ENCODE measurements around the gene ADCY2. TPM values are rescaled to one million over a fixed set of nuclear protein-coding genes. Genes with fewer than 3 reads are reported as not detected.

ADCY2 gene
- total RNA-seq, 1 experiment from 2014 or later = not detected

DNA sequence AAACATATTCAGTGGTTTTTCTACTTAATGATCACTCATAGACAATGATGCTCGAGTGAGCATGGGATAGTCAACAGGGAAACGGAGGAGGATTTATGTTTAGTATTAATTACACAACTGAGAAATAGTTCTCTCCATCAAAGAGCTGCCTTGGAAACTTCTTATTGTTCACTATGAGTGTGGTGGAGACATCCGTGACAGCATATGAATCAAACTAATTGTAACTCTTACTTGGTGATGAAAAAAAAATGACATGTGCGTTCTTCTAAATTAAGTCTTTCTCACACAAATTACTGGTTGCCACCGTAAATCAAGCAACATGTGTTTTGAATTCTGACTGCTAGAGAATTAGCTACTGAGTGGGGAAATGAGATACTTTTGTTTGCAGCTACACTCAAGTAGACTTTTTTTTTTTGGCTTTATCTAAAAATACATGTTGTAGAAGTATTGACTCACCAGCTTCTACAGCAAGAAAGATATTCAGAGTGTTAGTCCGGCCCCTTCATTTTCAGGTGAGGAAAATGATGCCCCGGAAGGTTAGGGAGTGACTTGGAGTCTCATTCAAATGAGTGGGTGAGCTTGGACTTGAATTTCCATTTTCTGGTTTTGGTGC is 275.5 kb downstream of the ADCY2 start:
- no peaks in the 10 kb centered on the region for H3K27me3 ChIP-seq (ENCODE audit: low read length)
- no peak overlapping the region for H3K9ac ChIP-seq (ENCODE audit: low read length)
- H3K9me2 ChIP-seq (replicated peaks; ENCODE audit: insufficient read depth, low read length) = no peaks in the 10 kb centered on the region
- no peaks in the 10 kb centered on the region for H4K20me1 ChIP-seq (ENCODE audit: insufficient read depth, low read depth, low read length)
- no peaks in the 10 kb centered on the region for H3K4me1 ChIP-seq (ENCODE audit: low read length)
- DNase-seq = no peak
- no peaks in the 10 kb centered on the region for H3K36me3 ChIP-seq (ENCODE audit: insufficient read depth, low read length)
- H3K9me3 ChIP-seq (ENCODE audit: low read length) = no peaks in the 10 kb centered on the region
- H3K4me3 ChIP-seq (ENCODE audit: low read length) = no peak overlapping the region
- H3K4me2 ChIP-seq (ENCODE audit: low read depth, low read length, poor library complexity, severe bottlenecking) = no peak overlapping the region
- no peaks in the 10 kb centered on the region for H3K79me2 ChIP-seq (ENCODE audit: low read length)
- H3K27ac ChIP-seq (ENCODE audit: low read length) = no peak overlapping the region
- H2AFZ ChIP-seq (ENCODE audit: low read length) = no peak overlapping the region

DNA sequence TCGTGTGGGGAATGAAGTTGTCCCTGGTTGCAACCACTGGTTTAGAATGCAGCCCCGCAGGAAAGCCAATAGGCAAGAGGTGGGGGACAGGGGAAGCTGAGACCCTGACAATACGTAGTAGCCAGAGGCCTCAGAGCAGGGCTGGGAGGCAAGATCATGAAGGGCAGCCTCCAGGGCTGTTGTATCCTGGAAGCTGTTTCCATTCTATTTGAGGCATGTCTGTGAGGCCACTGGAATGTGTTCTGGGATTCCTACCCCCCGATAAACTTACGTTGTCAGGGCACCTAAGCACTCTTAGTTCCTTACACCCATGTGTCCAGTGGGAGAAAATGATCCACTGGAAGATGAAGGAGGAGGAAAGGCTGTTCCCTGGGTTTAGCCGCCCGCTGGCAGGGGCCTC is 277.7 kb downstream of the ADCY2 start:
- H3K4me2 ChIP-seq (ENCODE audit: low read depth, low read length, poor library complexity, severe bottlenecking) = no peak overlapping the region
- H3K9ac ChIP-seq (ENCODE audit: low read length) = no peak overlapping the region
- H3K79me2 ChIP-seq (ENCODE audit: low read length) = no peaks in the 10 kb centered on the region
- no peak overlapping the region for H3K27ac ChIP-seq (ENCODE audit: low read length)
- DNase-seq = no peak
- H3K4me3 ChIP-seq (ENCODE audit: low read length) = no peak overlapping the region
- H2AFZ ChIP-seq (ENCODE audit: low read length) = no peak overlapping the region
- no peaks in the 10 kb centered on the region for H3K9me3 ChIP-seq (ENCODE audit: low read length)
- no peaks in the 10 kb centered on the region for H3K9me2 ChIP-seq (replicated peaks; ENCODE audit: insufficient read depth, low read length)
- H3K4me1 ChIP-seq (ENCODE audit: low read length) = no peaks in the 10 kb centered on the region
- H4K20me1 ChIP-seq (ENCODE audit: insufficient read depth, low read depth, low read length) = no peaks in the 10 kb centered on the region
- H3K27me3 ChIP-seq (ENCODE audit: low read length) = no peaks in the 10 kb centered on the region
- no peaks in the 10 kb centered on the region for H3K36me3 ChIP-seq (ENCODE audit: insufficient read depth, low read length)

DNA sequence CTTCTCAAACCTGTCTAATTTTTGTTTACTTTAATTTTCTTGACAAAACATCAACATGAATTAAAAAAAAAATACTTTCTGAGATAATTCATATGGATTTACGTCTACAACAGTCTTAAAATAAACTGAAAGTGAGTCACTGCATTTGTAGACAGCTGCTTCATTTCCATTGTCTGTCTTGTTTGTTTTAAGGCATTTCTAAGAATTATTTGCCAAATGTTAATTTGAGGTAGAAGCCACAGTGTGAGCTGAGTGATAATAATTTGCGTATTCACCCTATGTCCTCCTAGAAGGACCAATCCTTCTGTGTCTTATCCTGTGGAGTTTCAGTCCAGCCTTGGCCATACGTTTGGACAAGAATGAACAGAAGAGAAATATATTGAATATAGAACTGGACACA is 280.5 kb downstream of the ADCY2 start:
- no peaks in the 10 kb centered on the region for H3K27me3 ChIP-seq (ENCODE audit: low read length)
- no peak overlapping the region for H3K27ac ChIP-seq (ENCODE audit: low read length)
- H3K9me2 ChIP-seq (replicated peaks; ENCODE audit: insufficient read depth, low read length) = no peaks in the 10 kb centered on the region
- H2AFZ ChIP-seq (ENCODE audit: low read length) = no peak overlapping the region
- no peaks in the 10 kb centered on the region for H3K79me2 ChIP-seq (ENCODE audit: low read length)
- no peak for DNase-seq
- H3K4me2 ChIP-seq (ENCODE audit: low read depth, low read length, poor library complexity, severe bottlenecking) = no peak overlapping the region
- no peaks in the 10 kb centered on the region for H3K4me1 ChIP-seq (ENCODE audit: low read length)
- no peak overlapping the region for H3K9ac ChIP-seq (ENCODE audit: low read length)
- H3K4me3 ChIP-seq (ENCODE audit: low read length) = no peak overlapping the region
- no peaks in the 10 kb centered on the region for H4K20me1 ChIP-seq (ENCODE audit: insufficient read depth, low read depth, low read length)
- H3K9me3 ChIP-seq (ENCODE audit: low read length) = no peaks in the 10 kb centered on the region
- no peaks in the 10 kb centered on the region for H3K36me3 ChIP-seq (ENCODE audit: insufficient read depth, low read length)

DNA sequence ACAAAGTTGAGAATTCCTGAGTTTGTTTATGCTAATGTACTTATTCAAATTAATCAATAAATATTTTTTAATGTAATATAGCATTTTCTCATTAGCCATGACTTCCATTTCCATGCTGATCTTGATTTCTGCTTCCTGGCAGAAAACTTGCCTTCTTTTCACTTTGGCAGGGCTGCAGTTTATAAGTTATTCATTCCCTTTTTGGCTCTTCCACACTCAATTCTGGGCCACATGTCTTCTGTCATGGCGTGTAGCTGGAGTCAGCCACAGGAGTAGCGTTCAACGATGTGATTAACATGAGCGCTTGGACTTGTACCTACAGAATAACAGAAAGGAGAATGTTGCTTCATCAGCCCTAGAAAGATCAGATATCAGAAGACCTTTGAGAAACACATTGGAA is 282.1 kb downstream of the ADCY2 start:
- no peaks in the 10 kb centered on the region for H4K20me1 ChIP-seq (ENCODE audit: insufficient read depth, low read depth, low read length)
- no peak overlapping the region for H3K4me3 ChIP-seq (ENCODE audit: low read length)
- no peaks in the 10 kb centered on the region for H3K36me3 ChIP-seq (ENCODE audit: insufficient read depth, low read length)
- H3K4me1 ChIP-seq (ENCODE audit: low read length) = no peaks in the 10 kb centered on the region
- H2AFZ ChIP-seq (ENCODE audit: low read length) = no peak overlapping the region
- H3K27me3 ChIP-seq (ENCODE audit: low read length) = no peaks in the 10 kb centered on the region
- no peaks in the 10 kb centered on the region for H3K79me2 ChIP-seq (ENCODE audit: low read length)
- H3K4me2 ChIP-seq (ENCODE audit: low read depth, low read length, poor library complexity, severe bottlenecking) = no peak overlapping the region
- no peak overlapping the region for H3K9ac ChIP-seq (ENCODE audit: low read length)
- H3K9me3 ChIP-seq (ENCODE audit: low read length) = no peaks in the 10 kb centered on the region
- DNase-seq = no peak
- no peak overlapping the region for H3K27ac ChIP-seq (ENCODE audit: low read length)
- no peaks in the 10 kb centered on the region for H3K9me2 ChIP-seq (replicated peaks; ENCODE audit: insufficient read depth, low read length)

DNA sequence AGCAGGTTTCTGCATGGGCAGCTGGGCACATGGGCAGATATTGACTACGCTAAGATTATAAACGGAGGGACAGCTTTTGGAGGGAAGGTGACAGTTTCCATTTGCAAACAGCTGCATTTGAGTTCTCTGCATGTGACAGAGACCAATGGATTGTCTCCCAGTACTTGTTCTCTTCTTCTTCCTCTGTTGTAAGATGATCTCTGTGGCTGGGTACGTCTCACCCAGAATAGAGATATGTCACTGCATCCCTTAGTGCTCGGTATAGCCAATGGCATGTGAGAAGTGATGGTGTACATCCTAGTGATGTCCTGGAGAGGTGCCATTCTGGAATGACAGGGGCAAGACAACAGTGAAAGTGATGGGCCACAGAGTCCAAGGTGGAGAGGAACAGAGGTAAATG is 283.7 kb downstream of the ADCY2 start:
- Histone ChIP-seq H2AFZ (ENCODE audit: low read length) (no peak overlapping the region), H3K79me2 (ENCODE audit: low read length) (no peaks in the 10 kb centered on the region), H3K4me2 (ENCODE audit: low read depth, low read length, poor library complexity, severe bottlenecking) (no peak overlapping the region), H3K36me3 (ENCODE audit: insufficient read depth, low read length) (no peaks in the 10 kb centered on the region), H3K9ac (ENCODE audit: low read length) (no peak overlapping the region), H3K27me3 (ENCODE audit: low read length) (no peaks in the 10 kb centered on the region), H3K4me1 (ENCODE audit: low read length) (no peaks in the 10 kb centered on the region), H3K9me3 (ENCODE audit: low read length) (no peaks in the 10 kb centered on the region), H3K4me3 (ENCODE audit: low read length) (no peak overlapping the region), H3K9me2 (replicated peaks; ENCODE audit: insufficient read depth, low read length) (no peaks in the 10 kb centered on the region), H4K20me1 (ENCODE audit: insufficient read depth, low read depth, low read length) (no peaks in the 10 kb centered on the region), H3K27ac (ENCODE audit: low read length) (no peak overlapping the region)
- DNase-seq = no peak

DNA sequence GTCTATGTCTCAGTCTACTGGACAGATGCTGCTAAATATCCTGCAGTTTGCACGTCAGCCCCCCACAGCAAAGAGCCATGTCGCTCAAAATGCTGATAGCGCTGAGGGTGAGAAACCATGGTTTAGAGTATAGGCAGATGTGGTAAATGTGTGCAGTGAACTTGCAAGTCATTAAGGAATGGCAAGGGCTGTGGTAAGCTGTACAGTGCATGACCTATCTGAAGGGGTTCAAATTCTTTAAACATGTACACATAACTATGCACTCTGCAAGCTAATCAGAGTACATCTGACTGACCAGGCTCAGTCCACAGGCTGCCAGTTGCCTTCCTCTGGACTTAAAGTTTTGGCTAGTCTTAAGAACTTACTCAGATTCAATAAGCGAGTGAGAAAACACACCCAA is 284.3 kb downstream of the ADCY2 start:
- Histone ChIP-seq H2AFZ (ENCODE audit: low read length) (no peak overlapping the region), H3K36me3 (ENCODE audit: insufficient read depth, low read length) (no peaks in the 10 kb centered on the region), H4K20me1 (ENCODE audit: insufficient read depth, low read depth, low read length) (no peaks in the 10 kb centered on the region), H3K79me2 (ENCODE audit: low read length) (no peaks in the 10 kb centered on the region), H3K27me3 (ENCODE audit: low read length) (no peaks in the 10 kb centered on the region), H3K27ac (ENCODE audit: low read length) (no peak overlapping the region), H3K9me3 (ENCODE audit: low read length) (no peaks in the 10 kb centered on the region), H3K9ac (ENCODE audit: low read length) (no peak overlapping the region), H3K9me2 (replicated peaks; ENCODE audit: insufficient read depth, low read length) (no peaks in the 10 kb centered on the region), H3K4me2 (ENCODE audit: low read depth, low read length, poor library complexity, severe bottlenecking) (no peak overlapping the region), H3K4me1 (ENCODE audit: low read length) (no peaks in the 10 kb centered on the region), H3K4me3 (ENCODE audit: low read length) (no peak overlapping the region)
- DNase-seq = no peak

DNA sequence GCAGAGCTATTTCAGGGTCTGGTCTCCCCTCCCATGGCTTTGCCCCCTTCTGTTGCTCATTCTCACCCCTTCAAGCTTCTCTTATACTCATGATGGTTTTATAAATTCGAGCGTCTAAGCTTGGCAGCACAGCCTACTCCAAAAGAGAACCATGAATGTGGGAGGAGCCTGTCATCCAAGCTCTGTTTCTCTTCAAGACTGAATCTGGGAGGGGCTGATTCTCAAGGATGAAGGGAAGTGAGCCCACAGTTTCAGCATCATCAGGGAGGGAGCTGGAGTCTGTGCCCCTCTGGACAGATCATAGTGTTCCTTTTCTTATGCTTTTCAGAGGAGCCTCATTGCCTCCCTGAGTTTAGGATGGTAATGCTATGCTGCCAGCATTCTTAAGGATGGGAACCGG is 286.4 kb downstream of the ADCY2 start:
- H2AFZ ChIP-seq (ENCODE audit: low read length) = no peak overlapping the region
- no peaks in the 10 kb centered on the region for H3K79me2 ChIP-seq (ENCODE audit: low read length)
- no peak overlapping the region for H3K4me3 ChIP-seq (ENCODE audit: low read length)

DNA sequence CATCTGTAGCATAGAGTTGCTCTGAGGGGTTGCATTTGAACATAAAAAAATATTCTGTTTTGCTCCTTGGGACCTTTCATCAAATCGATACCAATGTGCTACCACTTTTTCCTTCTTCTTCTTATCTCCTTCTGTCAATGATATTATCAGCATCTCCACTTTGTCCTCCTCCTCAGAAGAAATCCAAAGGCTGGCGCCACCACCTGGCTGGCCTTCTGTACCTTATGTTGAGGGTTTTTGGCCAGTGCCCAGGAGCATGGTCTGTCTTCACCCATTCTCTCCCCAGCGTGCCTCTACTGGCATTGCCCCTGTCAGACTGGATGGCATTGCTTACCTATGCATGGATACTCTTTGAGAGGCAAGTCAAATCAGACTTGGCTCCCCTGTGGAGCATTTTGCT is 287.8 kb downstream of the ADCY2 start:
- no peaks in the 10 kb centered on the region for H3K36me3 ChIP-seq (ENCODE audit: insufficient read depth, low read length)
- H3K9ac ChIP-seq (ENCODE audit: low read length) = no peak overlapping the region
- H3K79me2 ChIP-seq (ENCODE audit: low read length) = no peaks in the 10 kb centered on the region
- no peaks in the 10 kb centered on the region for H3K4me1 ChIP-seq (ENCODE audit: low read length)
- H3K27ac ChIP-seq (ENCODE audit: low read length) = no peak overlapping the region
- H2AFZ ChIP-seq (ENCODE audit: low read length) = no peak overlapping the region
- no peaks in the 10 kb centered on the region for H4K20me1 ChIP-seq (ENCODE audit: insufficient read depth, low read depth, low read length)
- H3K9me2 ChIP-seq (replicated peaks; ENCODE audit: insufficient read depth, low read length) = no peaks in the 10 kb centered on the region
- no peak for DNase-seq
- H3K9me3 ChIP-seq (ENCODE audit: low read length) = no peaks in the 10 kb centered on the region
- H3K4me3 ChIP-seq (ENCODE audit: low read length) = no peak overlapping the region
- H3K27me3 ChIP-seq (ENCODE audit: low read length) = no peaks in the 10 kb centered on the region
- H3K4me2 ChIP-seq (ENCODE audit: low read depth, low read length, poor library complexity, severe bottlenecking) = no peak overlapping the region

More for the DNA sequence above, 286.4 kb downstream of the ADCY2 start:
- Histone ChIP-seq H3K27ac (ENCODE audit: low read length) (no peak overlapping the region), H4K20me1 (ENCODE audit: insufficient read depth, low read depth, low read length) (no peaks in the 10 kb centered on the region), H3K27me3 (ENCODE audit: low read length) (no peaks in the 10 kb centered on the region), H3K4me1 (ENCODE audit: low read length) (no peaks in the 10 kb centered on the region), H3K9me2 (replicated peaks; ENCODE audit: insufficient read depth, low read length) (no peaks in the 10 kb centered on the region), H3K36me3 (ENCODE audit: insufficient read depth, low read length) (no peaks in the 10 kb centered on the region), H3K9me3 (ENCODE audit: low read length) (no peaks in the 10 kb centered on the region), H3K4me2 (ENCODE audit: low read depth, low read length, poor library complexity, severe bottlenecking) (no peak overlapping the region), H3K9ac (ENCODE audit: low read length) (no peak overlapping the region)
- DNase-seq = no peak

DNA sequence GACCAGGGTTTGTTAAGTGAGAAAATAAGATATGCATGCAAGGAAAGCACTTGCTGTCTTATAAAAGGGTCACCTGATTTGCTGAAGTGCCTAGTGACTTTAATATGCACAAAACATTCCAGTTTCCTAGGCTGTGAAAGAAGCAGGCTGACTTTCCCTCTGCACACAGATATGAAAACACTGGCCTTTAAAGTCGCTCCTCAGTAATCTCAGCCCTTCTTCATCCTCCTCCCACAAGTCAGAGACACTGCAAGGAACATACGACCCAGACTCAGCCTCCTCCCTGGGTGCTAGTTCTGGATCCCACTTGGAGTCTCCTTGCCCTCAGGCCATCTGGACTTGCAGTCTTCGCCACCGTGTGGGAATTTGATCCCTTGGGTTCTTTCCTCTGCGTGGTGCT is 288.9 kb downstream of the ADCY2 start:
- H3K9me3 ChIP-seq (ENCODE audit: low read length) = no peaks in the 10 kb centered on the region
- H3K4me1 ChIP-seq (ENCODE audit: low read length) = no peaks in the 10 kb centered on the region
- H3K9ac ChIP-seq (ENCODE audit: low read length) = no peak overlapping the region
- H3K79me2 ChIP-seq (ENCODE audit: low read length) = no peaks in the 10 kb centered on the region
- H2AFZ ChIP-seq (ENCODE audit: low read length) = no peak overlapping the region
- H3K27ac ChIP-seq (ENCODE audit: low read length) = no peak overlapping the region
- H4K20me1 ChIP-seq (ENCODE audit: insufficient read depth, low read depth, low read length) = no peaks in the 10 kb centered on the region
- H3K27me3 ChIP-seq (ENCODE audit: low read length) = no peaks in the 10 kb centered on the region
- H3K4me2 ChIP-seq (ENCODE audit: low read depth, low read length, poor library complexity, severe bottlenecking) = no peak overlapping the region
- DNase-seq = no peak
- H3K36me3 ChIP-seq (ENCODE audit: insufficient read depth, low read length) = no peaks in the 10 kb centered on the region
- H3K9me2 ChIP-seq (replicated peaks; ENCODE audit: insufficient read depth, low read length) = no peaks in the 10 kb centered on the region
- no peak overlapping the region for H3K4me3 ChIP-seq (ENCODE audit: low read length)

All from Karpas-422 (cell line).